NCI-H187 (cell line): ENCODE data around the gene TRPC6.
"Not testable (repeated sequence)": the region's sequence is repeated elsewhere in the genome, so short reads cannot be mapped to it uniquely, and the experiment has no call there.

Experiments
- DNase-seq, 2 experiments: peaks; one replicate each; lab custom pipeline; 2025; lab: John Stamatoyannopoulos, UW

Gene TRPC6

DNA sequence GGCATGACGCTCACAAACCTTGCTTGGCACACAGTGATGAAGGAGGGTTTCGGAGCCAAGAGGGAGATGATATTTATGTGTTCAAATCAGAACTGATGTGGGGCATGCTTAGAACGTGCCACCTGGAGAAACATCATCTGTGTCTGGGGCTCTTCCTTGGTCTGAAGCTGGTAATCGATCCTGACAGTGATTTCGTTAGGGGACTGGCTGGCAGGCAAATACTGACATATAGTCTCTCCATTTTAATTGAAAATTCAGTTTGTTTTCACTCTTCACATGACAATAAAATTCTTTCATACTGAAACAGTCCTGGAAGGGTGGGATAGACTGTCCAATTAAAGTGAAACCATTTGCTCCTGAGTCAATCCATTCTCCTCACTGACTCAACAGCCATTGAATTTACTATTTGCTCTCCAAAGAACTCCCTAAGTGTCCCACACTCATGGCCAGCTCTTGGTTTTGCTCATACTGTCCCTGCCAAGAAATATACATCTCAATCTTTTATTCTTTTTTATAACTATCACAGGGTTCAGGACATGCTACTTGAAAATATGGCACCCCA is 134.8 kb downstream of the TRPC6 start:
- DNase-seq = no peak

DNA sequence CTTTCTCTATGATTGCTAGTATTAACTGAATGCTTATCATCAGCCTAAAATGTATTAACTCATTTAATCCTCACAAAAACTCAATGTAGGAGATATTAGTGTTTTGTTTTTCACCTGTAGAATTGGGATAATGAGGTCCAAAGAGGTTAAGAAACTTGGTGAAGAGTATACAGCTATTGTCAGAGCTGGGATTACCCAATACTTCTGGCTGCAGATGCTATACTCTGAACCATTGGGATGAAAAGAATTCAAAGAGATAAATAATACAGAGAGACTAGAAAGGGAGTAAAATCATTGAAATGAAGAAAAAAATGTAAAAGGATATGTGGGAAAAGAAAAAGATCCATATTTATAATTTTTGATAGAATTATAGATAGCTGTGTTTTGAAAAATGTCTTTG is 137.1 kb downstream of the TRPC6 start:
- DNase-seq = no peak

DNA sequence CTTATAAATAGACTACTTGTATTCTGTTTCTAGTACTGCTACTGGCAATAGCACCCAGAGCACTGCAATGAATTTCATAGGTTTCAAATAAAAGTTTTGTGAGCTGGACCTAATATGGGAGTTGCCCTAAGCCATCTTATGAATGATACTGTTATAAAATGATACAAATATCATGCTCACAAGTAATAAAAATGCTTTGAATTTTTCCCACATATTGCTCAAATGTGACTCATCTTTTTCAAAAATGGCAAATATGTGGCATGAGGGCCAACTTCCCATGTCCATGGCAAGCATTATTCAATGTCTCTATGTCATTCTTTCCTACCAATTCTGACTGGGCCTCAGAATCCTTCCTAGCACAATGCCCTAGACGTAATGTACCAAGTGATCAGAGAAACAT is 137.6 kb downstream of the TRPC6 start:
- DNase-seq = no peak

DNA sequence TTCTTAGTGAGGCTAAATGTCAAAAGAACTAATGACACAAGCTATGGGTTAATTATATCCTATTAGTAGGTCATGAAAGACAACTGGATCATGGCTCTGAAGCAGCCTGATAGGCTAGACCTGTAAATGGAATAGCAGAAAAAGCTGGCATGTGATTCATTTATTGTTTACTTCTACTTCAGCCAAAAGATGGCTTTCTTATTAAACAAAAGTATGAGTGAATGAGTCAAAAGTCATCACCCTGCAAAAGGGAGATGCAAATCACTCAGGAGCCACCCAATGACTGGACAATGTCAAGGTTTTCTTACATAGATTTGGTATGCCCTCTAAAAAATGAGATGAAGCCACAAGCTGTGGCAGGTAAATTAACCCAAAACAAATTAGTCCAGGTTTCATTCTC is 138.0 kb downstream of the TRPC6 start:
- DNase-seq = no peak

DNA sequence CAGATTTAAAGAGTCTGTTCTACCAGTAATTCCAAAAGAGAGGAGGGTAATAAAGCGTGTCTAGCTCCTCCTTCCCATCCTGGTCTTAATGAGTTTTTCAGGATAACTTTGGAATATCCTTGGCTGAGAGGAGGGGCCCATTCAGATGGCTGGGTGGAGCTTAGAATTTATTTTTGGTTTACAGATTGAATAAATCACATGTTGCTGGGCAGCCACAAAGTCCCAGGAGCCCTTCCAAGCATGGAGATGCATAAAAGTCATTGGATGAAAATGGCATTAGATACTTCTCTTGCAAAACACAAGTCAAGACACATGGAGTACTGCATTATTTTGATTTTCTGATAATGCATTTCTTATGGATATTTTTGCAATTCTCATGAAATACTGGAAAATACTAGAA is 139.0 kb downstream of the TRPC6 start:
- no peak for DNase-seq

DNA sequence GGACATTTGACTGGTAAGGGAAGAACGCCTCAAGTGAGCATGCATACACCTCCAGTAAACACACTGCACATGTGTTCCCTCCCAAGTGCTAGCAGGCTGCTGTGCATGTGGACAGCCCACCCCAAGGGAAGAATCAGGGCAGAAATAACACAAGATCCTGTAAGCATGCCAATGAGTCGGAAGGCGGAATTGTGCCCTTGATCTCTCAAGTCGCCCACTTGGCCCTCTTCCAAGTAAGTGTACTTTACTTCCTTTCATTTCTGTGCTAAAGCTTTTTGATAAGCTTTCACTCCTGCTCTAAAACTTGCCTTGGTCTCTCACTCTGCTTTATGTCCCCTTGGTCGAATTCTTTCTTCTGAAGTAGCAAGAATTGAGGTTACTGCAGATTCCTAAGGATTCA is 139.6 kb downstream of the TRPC6 start:
- DNase-seq = no peak

DNA sequence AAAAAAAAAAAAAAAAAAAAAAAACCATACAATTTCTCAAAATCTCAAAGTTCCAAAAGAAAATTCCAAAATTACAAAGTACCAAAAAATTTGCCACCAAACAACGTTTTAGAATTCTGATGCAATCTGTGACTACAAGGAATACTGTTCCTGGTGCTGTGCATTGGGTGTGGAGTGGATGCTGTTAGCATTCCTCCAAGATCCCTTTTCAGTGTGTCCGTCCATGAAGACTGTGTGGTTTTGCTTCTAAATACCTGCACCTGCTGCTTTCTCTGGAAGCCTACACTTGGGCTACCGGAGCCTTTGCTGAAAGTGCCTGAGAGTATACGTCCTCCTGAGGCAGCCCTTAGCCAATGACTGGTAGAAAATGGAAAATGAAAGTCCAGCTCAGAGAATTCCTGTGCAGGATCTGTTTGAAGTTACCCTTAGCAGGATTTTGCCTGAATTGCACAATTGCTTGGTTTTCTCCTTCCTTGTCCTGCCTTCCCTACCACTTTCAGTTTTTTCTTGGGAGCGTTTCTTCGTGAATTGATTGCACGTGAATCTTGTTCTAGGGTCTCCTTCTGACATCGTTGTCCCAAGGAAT is 140.8 kb downstream of the TRPC6 start:
- no peak for DNase-seq

DNA sequence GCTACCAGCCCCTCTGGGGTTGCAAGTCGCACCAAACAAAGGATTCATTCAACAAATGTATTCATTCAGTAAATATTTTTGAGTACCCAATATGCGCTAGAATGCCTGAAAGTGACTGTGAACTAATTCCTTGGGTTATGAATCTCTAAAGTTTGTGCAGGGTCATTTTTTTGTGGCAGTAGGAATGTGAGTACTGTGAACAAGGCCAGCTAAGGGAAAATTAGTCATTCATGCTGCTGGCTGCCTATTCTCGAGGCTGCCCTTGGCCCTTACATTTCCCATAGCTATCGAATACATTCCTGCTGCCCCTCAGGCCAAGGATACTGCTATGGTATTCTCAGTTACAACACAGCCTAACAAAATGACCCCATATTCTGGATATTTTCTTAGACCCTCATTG is 141.6 kb downstream of the TRPC6 start:
- no peak for DNase-seq

DNA sequence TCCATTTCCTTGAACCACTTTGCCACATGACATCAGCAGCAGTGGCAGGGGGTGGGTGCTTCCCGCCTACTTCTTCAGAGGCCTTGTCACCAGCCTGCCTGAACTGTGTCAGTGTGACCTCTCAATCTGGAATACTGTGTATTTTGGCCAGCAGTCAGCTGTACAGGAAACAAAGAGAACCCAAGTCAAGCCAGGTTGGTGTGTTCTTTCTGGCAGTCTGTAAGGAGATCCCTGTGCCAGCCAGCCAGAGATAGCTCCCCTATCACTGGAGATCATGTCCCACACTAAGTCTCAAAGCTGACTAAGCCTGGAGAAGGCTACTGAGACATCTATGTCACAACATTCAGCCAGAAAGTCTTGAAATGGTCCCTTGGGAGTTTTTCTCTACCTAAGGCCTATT is 142.1 kb downstream of the TRPC6 start:
- DNase-seq = no peak

DNA sequence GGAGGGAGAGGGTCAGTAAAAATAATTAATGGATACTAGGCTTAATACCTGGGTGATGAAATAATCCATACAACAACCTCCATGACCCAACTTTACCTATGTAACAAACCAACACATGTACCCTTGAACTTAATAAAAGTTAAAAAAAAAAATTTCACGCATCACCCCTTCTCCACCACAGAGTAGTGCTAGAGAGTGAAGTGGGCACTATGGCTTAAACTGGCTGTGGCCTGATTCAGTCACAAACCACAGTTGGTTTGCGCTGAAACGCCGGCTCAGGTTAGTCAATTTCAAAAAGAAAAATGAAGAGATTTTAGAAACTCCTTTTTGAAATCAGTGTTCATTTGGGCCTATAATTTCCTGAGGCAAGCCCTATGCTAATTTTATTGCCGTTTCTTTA is 144.3 kb downstream of the TRPC6 start:
- no peak for DNase-seq

DNA sequence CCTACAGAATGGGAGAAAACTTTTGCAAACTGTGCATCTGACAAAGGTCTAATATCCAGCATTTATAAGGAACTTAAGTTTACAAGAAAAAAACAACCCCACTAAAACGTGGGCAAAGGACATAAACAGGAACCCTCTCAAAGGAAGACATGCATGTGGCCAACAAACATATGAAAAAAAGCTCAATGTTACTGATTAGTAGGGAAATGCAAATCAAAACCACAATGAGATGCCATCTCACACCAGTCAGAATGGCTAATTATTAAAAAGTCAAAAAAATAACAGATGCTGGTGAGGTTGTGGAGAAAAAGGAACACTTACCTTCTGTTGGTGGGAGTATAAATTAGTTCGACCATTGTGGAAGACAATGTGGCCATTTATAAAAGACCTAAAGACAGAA is 145.1 kb downstream of the TRPC6 start:
- not testable (repeated sequence) for DNase-seq

DNA sequence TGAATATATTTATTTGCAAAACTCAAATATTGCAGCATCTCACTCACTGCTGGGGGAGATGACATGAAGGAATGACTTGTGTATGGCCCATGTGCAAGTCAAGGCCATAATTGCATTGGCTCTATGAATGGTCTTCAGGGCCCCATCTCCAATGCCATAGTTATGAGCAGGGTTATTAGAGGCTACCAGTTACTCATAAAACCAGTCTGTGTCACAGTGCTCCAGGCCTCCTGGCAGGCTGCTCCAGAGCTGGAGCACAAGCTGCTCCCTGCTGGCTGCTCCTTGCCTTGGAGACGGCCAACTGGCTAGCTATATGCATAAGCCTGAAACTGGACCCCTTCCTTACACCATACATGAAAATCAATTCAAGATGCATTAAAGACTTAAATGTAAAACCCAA is 145.7 kb downstream of the TRPC6 start:
- DNase-seq = no peak

DNA sequence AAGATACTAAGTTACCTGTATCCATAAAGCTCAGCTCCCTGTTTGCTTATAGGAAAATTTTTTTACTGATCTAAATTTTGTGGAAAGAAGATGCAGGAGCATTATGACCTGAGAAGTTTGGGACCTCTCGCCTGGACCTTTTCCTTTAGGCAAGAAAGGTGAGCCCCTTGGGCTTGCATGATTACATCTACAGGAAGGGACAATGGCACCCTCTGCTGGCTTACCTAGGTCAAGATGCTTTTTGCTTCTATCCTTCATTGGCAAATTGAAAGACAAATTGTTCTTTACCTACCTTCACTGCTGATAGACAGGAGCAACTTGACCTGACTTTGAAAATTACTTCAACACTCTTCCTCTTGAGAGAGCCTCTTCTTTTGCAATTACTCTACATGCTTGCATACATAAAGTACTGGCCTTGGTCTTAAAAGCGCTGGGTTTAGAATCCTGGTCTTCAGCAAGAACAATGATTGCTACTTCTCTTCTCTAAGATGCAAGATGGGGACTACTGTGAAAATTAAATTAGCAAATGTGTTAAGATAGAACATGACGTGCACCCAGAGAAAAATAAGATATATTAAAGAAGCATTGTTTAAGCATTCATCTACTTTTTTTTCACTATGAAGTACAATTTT is 147.2 kb downstream of the TRPC6 start:
- DNase-seq = no peak

DNA sequence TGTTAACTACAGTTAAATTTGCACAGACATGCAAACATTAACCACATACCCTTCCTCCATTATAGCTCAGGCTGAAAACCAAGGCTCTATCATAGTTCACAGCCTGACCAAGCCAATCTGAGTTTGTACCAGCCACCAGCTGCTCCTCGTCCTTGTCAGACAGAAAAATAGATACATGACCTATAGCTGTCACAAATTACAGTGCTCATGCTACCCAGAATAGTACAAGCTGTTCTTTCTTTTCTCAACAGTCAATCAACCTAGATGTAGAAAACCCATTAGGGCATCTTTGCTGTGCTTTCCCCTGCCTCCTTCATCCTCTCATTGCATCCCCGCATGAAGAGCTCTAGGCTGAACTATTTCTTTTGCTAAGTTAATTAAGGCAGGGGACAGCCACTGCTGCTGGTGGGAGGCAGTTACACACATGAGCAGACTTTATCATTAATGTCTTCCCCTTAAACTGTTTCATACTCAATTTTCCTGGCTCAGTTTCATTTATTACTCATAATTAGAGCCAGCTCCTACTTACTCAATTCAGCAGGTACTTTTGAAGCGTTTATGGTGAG is 148.3 kb downstream of the TRPC6 start:
- DNase-seq = no peak

DNA sequence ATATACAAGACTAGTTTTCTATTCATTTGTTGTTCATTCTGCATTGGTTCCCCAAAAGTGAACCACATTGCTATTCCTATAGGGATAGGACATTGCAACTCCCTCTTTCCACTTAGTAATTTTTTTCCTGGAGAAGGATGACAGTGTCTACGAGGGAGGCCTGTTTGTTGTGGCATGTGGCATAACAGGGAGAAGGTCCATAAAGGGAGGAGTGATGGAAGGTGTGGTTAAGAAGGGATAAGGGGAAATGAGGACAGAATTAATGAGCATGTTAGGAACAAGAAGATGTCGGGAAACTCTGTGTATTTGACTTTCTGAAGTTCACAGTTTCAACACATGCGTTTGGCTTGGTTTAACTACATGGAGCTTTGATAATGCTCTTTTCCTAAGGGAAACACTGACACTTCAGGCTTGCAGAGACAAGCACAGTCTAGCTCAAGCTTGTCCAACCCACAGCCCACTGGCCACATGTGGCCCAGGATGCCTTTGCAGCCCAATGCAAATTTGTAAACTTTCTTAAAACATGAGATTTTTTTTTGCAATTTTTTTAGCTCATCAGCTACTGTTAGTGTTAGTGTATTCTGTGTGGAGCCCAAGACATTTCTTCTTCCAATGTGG is 149.7 kb downstream of the TRPC6 start:
- no peak for DNase-seq

DNA sequence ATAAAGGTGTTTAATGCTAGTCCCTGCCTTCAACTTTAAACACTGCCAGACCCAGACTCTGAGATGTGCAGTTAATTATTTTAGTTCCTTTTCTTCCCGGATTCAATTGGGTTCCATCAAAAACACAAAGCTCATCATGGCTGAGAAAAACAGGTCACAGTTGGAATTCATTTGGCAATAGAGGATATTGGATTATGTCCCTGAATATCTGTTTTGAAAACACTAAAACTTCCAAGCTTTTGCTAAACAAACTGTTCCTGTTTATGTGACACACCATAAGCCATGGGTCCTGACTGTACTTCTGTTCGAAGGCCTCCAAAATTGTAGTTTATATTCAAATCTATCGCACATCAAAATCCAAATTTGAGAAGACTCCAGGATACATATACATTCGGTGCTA is 150.7 kb downstream of the TRPC6 start:
- DNase-seq = no peak

DNA sequence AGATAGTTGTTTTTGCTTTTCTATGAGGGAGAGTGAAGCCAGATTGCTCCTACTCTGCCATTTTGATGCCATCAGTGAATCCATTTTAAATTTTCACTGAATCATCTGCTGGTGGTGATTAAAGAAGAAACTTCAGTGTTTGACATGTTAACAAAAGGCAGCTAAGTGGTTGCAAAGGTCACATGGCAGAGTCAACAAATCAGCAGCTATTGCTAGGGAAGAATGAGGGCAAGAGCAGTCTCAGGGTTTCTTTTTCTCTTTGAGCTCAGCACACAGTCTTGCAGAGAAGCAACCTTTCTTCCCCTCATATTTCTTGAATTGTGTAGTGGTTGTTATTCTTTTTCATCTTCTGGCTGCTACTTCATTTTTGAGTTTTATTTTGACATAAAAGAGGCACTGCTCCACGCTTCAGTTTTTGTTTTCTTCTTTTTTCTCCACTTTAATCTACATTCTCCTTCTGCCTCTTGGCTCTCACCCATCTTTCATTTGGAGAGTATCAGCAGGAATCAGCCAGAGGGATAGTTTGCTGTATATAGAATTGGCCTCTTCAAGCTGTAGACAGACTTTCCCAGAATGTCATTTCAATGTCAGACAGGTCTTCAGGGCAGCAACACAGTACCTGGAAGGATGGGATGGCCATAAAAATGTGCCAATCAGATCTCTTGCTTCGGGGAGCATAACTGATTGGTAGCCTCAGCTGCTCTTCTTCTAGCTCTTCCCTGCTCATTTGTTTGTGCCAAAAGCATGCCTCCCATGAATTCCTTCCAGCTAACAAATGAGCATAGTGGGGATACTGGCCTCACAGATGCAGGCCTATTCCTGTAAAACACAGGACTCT is 153.9 kb downstream of the TRPC6 start:
- no peak for DNase-seq

DNA sequence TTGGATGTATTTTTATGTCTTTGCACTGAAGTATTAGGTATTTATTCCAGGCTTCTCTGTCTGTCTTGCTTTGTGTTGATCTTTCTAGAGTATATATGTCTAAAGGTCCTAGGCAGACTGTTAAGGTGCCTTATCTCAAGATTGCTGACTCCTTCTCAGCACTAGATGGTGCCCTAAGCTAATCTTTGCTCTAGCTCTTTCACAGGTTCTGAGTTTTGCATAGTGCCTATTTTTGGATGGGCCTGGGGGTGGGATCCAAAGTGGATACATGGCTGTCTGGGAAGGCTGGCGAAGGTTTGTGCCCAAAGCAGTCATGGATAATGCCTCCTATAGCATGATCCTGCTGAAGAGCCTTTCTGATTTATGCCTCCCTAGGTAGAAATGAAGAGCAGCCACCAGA is 154.9 kb downstream of the TRPC6 start:
- DNase-seq = no peak

DNA sequence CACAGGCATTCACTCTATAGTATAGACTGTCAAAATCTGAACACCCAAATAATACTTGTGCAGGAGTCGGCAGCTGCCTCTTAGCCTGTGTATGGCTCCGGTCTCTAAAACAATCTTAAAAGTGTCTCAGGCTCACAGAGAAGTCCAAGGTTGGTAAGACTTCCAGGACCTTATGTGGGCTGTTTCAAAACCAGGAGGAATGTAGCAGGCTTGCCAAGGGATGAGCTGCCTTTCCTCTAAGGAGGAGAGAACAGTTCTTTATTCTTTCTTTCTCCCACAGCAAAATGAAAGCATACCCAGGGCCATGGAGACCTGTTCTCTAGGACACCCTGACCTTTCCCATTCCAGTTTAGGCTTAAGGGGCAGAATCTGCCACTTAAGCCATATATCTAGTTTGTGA is 176.5 kb downstream of the TRPC6 start:
- DNase-seq = no peak
